Measurements from ENCODE around the gene TOMM7. TPM values are rescaled to one million over a fixed set of nuclear protein-coding genes. Genes with fewer than 3 reads are reported as not detected.

TOMM7 gene
- total RNA-seq, 2 experiments from 2014 or later: 206 to 240 TPM

GRCh38 chr7:22863156-22863899, 40.7 kb upstream of the TOMM7 start:
- no peaks in the 10 kb centered on the region for H3K9me3 Mint-ChIP-seq
- ChIA-PET POLR2A (no interaction called here), CTCF (interaction anchor here (1.1 kb wide), 1 partner anchor 192 kb away, joined by 5 read pairs; no protein-coding TSS in a partner anchor)
- H3K4me3 Mint-ChIP-seq: no peak overlapping the region
- ATAC-seq (no peak), DNase-seq (no peak)
- intact Hi-C loops (cut with micrococcal nuclease): no loop called here
- H3K4me1 Mint-ChIP-seq (ENCODE audit: low read depth): peaks cover 51% of the 10 kb centered on the region
- H3K27ac Mint-ChIP-seq: peak overlapping the region; percentile 24
- no peaks in the 10 kb centered on the region for H3K27me3 Mint-ChIP-seq
- peaks cover 69% of the 10 kb centered on the region for H3K36me3 Mint-ChIP-seq (ENCODE audit: low read depth)
- no peak for TF ChIP-seq CTCF (IDR thresholded peaks at IDR 0.05)

- Mint-ChIP-seq H3K9me3 (no peaks in the 10 kb centered on the region), H3K4me1 (ENCODE audit: low read depth) (peaks cover 56% of the 10 kb centered on the region), H3K36me3 (ENCODE audit: low read depth) (peaks cover 67% of the 10 kb centered on the region), H3K27ac (no peak overlapping the region), H3K4me3 (no peak overlapping the region), H3K27me3 (no peaks in the 10 kb centered on the region)
- ChIA-PET POLR2A (interaction anchor here (1.0 kb wide), 1 partner anchor 13 kb away, joined by 3 read pairs; no protein-coding TSS in a partner anchor), CTCF (interaction anchor here (1.4 to 2.7 kb wide), 9 partner anchors 8 to 108 kb away, joined by 4 to 13 read pairs (median 7); no protein-coding TSS in a partner anchor)
- ATAC-seq (no peak), DNase-seq (no peak)
- TF ChIP-seq CTCF (IDR thresholded peaks at IDR 0.05): no peak
- intact Hi-C loops (cut with micrococcal nuclease): no loop called here
These were observed 38.9 kb upstream of the TOMM7 start for GRCh38 chr7:22861576-22861975.

GRCh38 chr7:22860784-22861482, 38.3 kb upstream of the TOMM7 start:
- Mint-ChIP-seq H3K4me1 (ENCODE audit: low read depth) (peaks cover 58% of the 10 kb centered on the region), H3K27me3 (no peaks in the 10 kb centered on the region), H3K27ac (no peak overlapping the region), H3K36me3 (ENCODE audit: low read depth) (peaks cover 70% of the 10 kb centered on the region), H3K9me3 (no peaks in the 10 kb centered on the region), H3K4me3 (no peak overlapping the region)
- peak; percentile 67 for ATAC-seq
- ChIA-PET POLR2A (interaction anchor here (0.7 to 1.4 kb wide), 6 partner anchors 12 to 222 kb away, joined by 3 to 4 read pairs (median 4); partner anchors contain the start of gene TOMM7), CTCF (interaction anchor here (0.6 to 2.7 kb wide), 17 partner anchors 8 to 196 kb away, joined by 3 to 16 read pairs (median 5); no protein-coding TSS in a partner anchor)
- DNase-seq: peak; percentile 48
- peak; percentile 77 for TF ChIP-seq CTCF (IDR thresholded peaks at IDR 0.05)
- intact Hi-C loops (cut with micrococcal nuclease): no loop called here

- Mint-ChIP-seq H3K4me3 (no peak overlapping the region), H3K36me3 (ENCODE audit: low read depth) (peaks cover 71% of the 10 kb centered on the region), H3K27ac (peak overlapping the region; percentile 43), H3K27me3 (no peaks in the 10 kb centered on the region), H3K4me1 (ENCODE audit: low read depth) (peaks cover 60% of the 10 kb centered on the region), H3K9me3 (no peaks in the 10 kb centered on the region)
- TF ChIP-seq CTCF (IDR thresholded peaks at IDR 0.05): no peak
- intact Hi-C loops (cut with micrococcal nuclease): no loop called here
- ChIA-PET POLR2A (interaction anchor here (0.7 to 1.4 kb wide), 6 partner anchors 13 to 221 kb away, joined by 3 to 4 read pairs (median 4); partner anchors contain the start of gene TOMM7), CTCF (interaction anchor here (0.6 to 2.7 kb wide), 20 partner anchors 9 to 197 kb away, joined by 3 to 16 read pairs (median 4); no protein-coding TSS in a partner anchor)
- DNase-seq (no peak), ATAC-seq (no peak)
These were observed 37.7 kb upstream of the TOMM7 start for GRCh38 chr7:22860337-22860736.
